Adrenal gland (tissue), 12 donors: Measurements from ENCODE around the gene PRM2. TPM values are rescaled to one million over a fixed set of nuclear protein-coding genes. Genes with fewer than 3 reads are reported as not detected.

Experiments used
- DNase-seq, 7 donors: peaks; one replicate each; pipeline ENCODE4 v3.0.0-alpha.2; 2019 to 2020
- H3K27ac ChIP-seq, 5 donors: fragments of 200-600 bp; sonication (generic) in 4 of 5; 1 replicate in 3 of 5; 2 replicates in 2 of 5; pipeline versions ENCODE4 v1.5.1 to v1.8.0; 2016 to 2020; ENCODE audit warnings: mild to moderate bottlenecking in 1 of 5
- H3K27me3 ChIP-seq: fragments of 200-600 bp; 2 replicates; pipeline ENCODE4 v1.8.0; 2021
- H3K36me3 ChIP-seq, 2 donors: fragments of 200-600 bp; replicated peaks in 1 of 2; 1 replicate in 1 of 2; 2 replicates in 1 of 2; pipeline versions ENCODE4 v1.5.1 to v1.8.0; 2018 to 2022
- H3K4me1 ChIP-seq, 2 donors: fragments of 200-600 bp; replicated peaks in 1 of 2; 1 replicate in 1 of 2; 2 replicates in 1 of 2; pipeline versions ENCODE4 v1.5.1 to v1.8.0; 2018 to 2021
- H3K4me3 ChIP-seq, 4 donors: fragments of 200-600 bp; sonication (generic) in 3 of 4; one replicate each; pipeline ENCODE4 v1.5.1; 2016 to 2018
- H3K9me3 ChIP-seq, 3 donors: fragments of 200-600 bp; sonication (generic) in 1 of 3; replicated peaks in 1 of 3; 1 replicate in 2 of 3; 2 replicates in 1 of 3; pipeline versions ENCODE4 v1.5.1 to v1.8.0; 2016 to 2021
- POLR2A ChIP-seq, 2 donors: fragments of 450-650 bp; IDR thresholded peaks; one replicate each; pipeline ENCODE4 v1.6.1; 2017; ENCODE audit warnings: antibody characterized with exemption in 2 of 2, mild to moderate bottlenecking in 2 of 2, moderate library complexity in 1 of 2
- WGBS, 4 donors: extraction: QIAGEN DNeasy Blood & Tissue Kit in 2 of 4; methylation state at CpG; one replicate each; pipeline versions ENCODE4 v1.1.5 to v1.1.7; 2013 to 2017; 5-methylcytosine and 5-hydroxymethylcytosine counted together
- intact Hi-C, 2 donors: fragments of 100-400 bp; cut with DNase I; formaldehyde crosslinking; loops; one replicate each; pipeline versions ENCODE4 v1.14.1 to v1.15.0; 2022 to 2023
- polyA plus RNA-seq, 3 donors: library from polyadenylated mRNA; stranded (reverse); fragments of 200-250 nt in 2 of 3; fragments of 350-450 nt in 1 of 3; fragmentation: Illumina TruSeq in 1 of 3; extraction: RNeasy Lipid Tissue Mini Kit (QIAGEN cat#74804) in 1 of 3; gene quantifications; one replicate each; pipeline ENCODE4 v1.2.3, GENCODE V29; 2013 to 2014
- total RNA-seq, 9 donors: library from RNA; depleted of rRNA in 4 of 9; stranded (reverse); fragments of >200 nt in 4 of 9; fragments of 120-200 nt in 1 of 9; fragmentation: NEBNext Ultra II Directional in 1 of 9; extraction: Animal tissue kit (Norgen Biotek cat#: 25700) in 1 of 9; gene quantifications; one replicate each; pipeline versions ENCODE4 v1.1.0 to v1.2.4, GENCODE V29; 2013 to 2023
- TF ChIP-seq, protein P1 (sequence below), 6 experiments: fragments of 450-650 bp in 4 of 6; fragments of 200-600 bp in 2 of 6; sonication (generic) in 1 of 6; IDR thresholded peaks; 1 replicate in 5 of 6; 2 replicates in 1 of 6; pipeline versions ENCODE4 v1.5.1 to v1.8.0; 2016 to 2021; ENCODE audit warnings: antibody characterized with exemption in 6 of 6, mild to moderate bottlenecking in 2 of 6, moderate library complexity in 1 of 6
- donor health status: healthy with polysubstance abuse.
- donor health status: Bipolar disorder and iron deficiency.
- donor health status: DM: yes; HTN: yes; CAD: no.
- donor health status: DM: no; HTN: no; CAD: no.
- donor health status: DM: no; HTN: no; CAD: no.
- donor health status: DM: yes; HTN: yes; CAD: no.

The PRM2 gene
- total and polyA plus RNA-seq, 12 donors: not detected

DNA sequence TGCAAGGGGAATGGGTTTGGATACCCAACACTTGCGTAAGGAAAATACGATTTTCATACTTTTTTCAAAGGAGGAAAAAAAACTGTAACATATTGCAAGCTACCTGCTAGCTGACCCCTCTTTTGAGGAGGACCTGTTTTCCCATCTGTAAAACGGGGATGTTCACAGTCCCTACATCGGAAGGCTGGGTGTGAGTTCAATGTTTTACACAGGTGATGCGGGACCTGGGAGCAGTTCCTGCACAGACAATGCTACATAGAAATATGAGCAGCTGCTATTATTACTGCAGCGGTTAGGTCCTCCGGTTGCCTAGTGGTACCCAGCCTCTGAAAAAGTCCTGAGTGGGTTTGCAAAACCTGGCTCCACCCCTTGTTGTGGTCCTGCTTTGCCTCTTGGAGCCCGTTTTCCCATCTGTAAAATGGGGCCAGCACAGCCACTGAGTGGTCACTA is 23.8 kb downstream of the PRM2 start:
- Histone ChIP-seq H3K4me1 (peaks cover 0 to 20% of the 10 kb centered on the region in 2 donors), H3K9me3 (no peaks in the 10 kb centered on the region), H3K36me3 (no peaks in the 10 kb centered on the region), H3K4me3 (no peak overlapping the region), H3K27ac (no peak overlapping the region), H3K27me3 (no peaks in the 10 kb centered on the region)
- 89 to 97% (median 90%) methylated on average over 8 of the region's 8 CpGs for WGBS, 4 donors
- TF ChIP-seq, protein P1, sequence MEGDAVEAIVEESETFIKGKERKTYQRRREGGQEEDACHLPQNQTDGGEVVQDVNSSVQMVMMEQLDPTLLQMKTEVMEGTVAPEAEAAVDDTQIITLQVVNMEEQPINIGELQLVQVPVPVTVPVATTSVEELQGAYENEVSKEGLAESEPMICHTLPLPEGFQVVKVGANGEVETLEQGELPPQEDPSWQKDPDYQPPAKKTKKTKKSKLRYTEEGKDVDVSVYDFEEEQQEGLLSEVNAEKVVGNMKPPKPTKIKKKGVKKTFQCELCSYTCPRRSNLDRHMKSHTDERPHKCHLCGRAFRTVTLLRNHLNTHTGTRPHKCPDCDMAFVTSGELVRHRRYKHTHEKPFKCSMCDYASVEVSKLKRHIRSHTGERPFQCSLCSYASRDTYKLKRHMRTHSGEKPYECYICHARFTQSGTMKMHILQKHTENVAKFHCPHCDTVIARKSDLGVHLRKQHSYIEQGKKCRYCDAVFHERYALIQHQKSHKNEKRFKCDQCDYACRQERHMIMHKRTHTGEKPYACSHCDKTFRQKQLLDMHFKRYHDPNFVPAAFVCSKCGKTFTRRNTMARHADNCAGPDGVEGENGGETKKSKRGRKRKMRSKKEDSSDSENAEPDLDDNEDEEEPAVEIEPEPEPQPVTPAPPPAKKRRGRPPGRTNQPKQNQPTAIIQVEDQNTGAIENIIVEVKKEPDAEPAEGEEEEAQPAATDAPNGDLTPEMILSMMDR (IDR thresholded peaks at IDR 0.05): no peak
- TF ChIP-seq POLR2A (IDR thresholded peaks at IDR 0.05): no peak
- no peak for DNase-seq
- intact Hi-C loops: loop anchor here (10.0 kb wide), 2 partner anchors 102 to 118 kb away; no protein-coding TSS in a partner anchor

DNA sequence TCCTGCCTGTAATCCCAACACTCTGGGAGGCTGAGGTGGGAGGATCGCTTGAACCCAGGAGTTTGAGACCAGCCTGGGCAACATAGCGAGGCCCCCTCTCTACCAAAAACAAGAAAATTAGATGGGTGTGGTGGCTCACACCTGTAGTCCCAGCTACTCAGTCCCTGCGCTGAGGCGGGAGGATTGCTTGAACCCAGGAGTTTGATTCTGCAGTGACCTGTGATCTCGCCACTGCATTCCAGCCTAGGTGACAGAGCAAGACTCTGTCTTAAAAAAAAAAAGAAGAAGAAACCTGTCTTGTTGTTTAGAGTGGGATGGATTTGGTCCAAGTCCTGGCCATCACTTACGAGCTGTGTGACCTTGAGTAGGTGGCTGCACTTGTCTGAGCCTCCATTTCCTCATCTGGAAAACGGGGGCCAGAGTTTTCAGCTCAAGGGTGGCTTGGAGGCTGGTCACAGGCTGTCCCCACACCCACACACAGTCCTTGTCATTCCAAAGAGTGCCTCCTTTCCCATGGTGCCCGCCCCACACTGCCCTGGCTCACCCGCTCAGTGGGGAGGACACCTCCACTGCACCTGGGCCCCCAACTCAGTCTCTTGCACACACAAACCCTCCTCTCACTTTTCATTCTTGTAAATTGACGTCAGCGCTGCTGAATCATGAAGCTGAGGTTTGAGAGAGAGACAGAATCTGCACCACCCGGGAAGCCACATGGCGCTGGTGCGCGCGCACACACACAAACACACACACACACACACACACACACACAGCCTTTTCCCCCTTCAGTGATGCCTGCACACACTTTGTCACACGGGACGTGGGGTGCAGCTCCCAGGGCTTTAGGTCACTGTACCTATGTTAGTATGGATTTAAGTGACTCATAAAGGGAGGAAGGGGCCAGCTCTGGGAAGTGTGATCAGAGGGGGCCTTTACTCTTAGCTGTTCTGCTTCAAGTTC is 24.5 kb downstream of the PRM2 start:
- Histone ChIP-seq H3K27me3 (no peaks in the 10 kb centered on the region), H3K36me3 (no peaks in the 10 kb centered on the region), H3K27ac (no peak overlapping the region), H3K4me1 (peaks cover 0 to 12% of the 10 kb centered on the region in 2 donors), H3K9me3 (no peaks in the 10 kb centered on the region), H3K4me3 (no peak overlapping the region)
- DNase-seq: no peak
- WGBS, 4 donors: 79 to 85% (median 82%) methylated on average over 16 to 18 of the region's 18 CpGs
- intact Hi-C loops: loop anchor here (10.0 kb wide), 2 partner anchors 103 to 117 kb away; no protein-coding TSS in a partner anchor
- TF ChIP-seq POLR2A (IDR thresholded peaks at IDR 0.05): no peak
- TF ChIP-seq, protein P1 (IDR thresholded peaks at IDR 0.05): no peak

DNA sequence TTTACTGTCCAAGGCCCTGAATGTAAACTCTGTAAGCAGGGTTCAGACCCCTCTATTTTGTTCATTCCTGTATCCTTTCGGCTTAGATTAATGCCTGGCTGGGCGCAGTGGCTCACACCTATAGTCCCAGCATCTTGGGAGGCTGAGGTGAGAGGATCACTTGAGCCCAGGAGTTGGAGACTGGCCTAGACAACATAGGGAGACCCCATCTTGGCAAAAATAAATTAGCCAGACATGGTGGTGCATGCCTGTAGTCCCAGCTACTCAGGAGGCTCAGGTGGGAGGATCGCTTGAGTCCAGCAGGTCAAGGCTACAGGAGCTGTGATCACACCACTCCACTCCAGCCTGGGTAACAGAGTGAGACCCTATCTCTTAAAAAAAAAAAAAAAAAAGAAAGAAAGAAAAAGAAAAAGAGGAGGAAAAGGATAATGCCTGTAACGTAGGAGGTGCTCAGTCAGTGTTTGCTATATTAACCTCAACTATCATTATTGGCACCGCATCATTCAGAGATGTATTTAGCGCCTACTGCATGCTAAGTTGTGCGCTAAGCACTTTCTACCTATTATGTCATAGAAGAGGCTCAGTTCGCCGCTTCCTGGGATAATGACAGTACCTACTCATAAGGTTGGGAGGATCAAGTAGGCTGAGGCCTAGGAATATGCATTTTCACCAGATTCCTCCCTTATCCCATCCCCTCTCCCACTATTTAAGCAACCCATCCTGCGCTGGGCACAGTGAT is 25.3 kb downstream of the PRM2 start:
- Histone ChIP-seq H3K9me3 (no peaks in the 10 kb centered on the region), H3K27me3 (no peaks in the 10 kb centered on the region), H3K4me3 (no peak overlapping the region), H3K27ac (no peak overlapping the region), H3K36me3 (no peaks in the 10 kb centered on the region), H3K4me1 (peaks cover 0 to 12% of the 10 kb centered on the region in 2 donors)
- DNase-seq: no peak
- 94 to 97% (median 96%) methylated on average over 10 of the region's 10 CpGs for WGBS, 4 donors
- TF ChIP-seq, protein P1 (IDR thresholded peaks at IDR 0.05): no peak
- TF ChIP-seq POLR2A (IDR thresholded peaks at IDR 0.05): no peak
- intact Hi-C loops: loop anchor here (10.0 kb wide), 2 partner anchors 104 to 116 kb away; no protein-coding TSS in a partner anchor
